HG03575 (cell line): ENCODE data around the gene DPY19L1.
"Not testable (repeated sequence)": the region's sequence is repeated elsewhere in the genome, so short reads cannot be mapped to it uniquely, and the experiment has no call there.

Experiments used
- ATAC-seq: cut with Tn5 transposase; IDR thresholded peaks from one replicate; pipeline ENCODE4 v1.9.1; 2021; ENCODE audit not compliant: unreplicated experiment, insufficient number of reproducible peaks, low FRiP score; ENCODE audit errors: extremely low read depth

DPY19L1 gene

GRCh38 chr7:35037211-35037525, at the start of gene DPY19L1:
TSS of gene DPY19L1 (minus strand) at chr7:35037485. CDS start at chr7:35037394, 91 bp downstream.
- no peak for ATAC-seq

GRCh38 chr7:35079517-35079916, 42.2 kb upstream of the DPY19L1 start:
- ATAC-seq, result not testable (repeated sequence)

- not testable (repeated sequence) for ATAC-seq
Measured at GRCh38 chr7:35074008-35074407, 36.7 kb upstream of the DPY19L1 start.

- ATAC-seq, result not testable (repeated sequence)
Measured at GRCh38 chr7:35072950-35073827, 35.9 kb upstream of the DPY19L1 start.

GRCh38 chr7:35069084-35069483, 31.8 kb upstream of the DPY19L1 start:
- not testable (repeated sequence) for ATAC-seq

- ATAC-seq, result not testable (repeated sequence)
Measured at GRCh38 chr7:35065382-35065781, 28.1 kb upstream of the DPY19L1 start.

GRCh38 chr7:35058571-35058970, 21.3 kb upstream of the DPY19L1 start:
- not testable (repeated sequence) for ATAC-seq

GRCh38 chr7:35057505-35058451, 20.5 kb upstream of the DPY19L1 start:
- not testable (repeated sequence) for ATAC-seq

GRCh38 chr7:35055733-35056132, 18.4 kb upstream of the DPY19L1 start:
- not testable (repeated sequence) for ATAC-seq

GRCh38 chr7:35053488-35054175, 16.3 kb upstream of the DPY19L1 start:
- ATAC-seq, result not testable (repeated sequence)

- not testable (repeated sequence) for ATAC-seq
Measured at GRCh38 chr7:35048390-35048789, 11.1 kb upstream of the DPY19L1 start.

- not testable (repeated sequence) for ATAC-seq
Measured at GRCh38 chr7:35047912-35048305, 10.6 kb upstream of the DPY19L1 start.

- not testable (repeated sequence) for ATAC-seq
Measured at GRCh38 chr7:35047263-35047911, 10.1 kb upstream of the DPY19L1 start.

- not testable (repeated sequence) for ATAC-seq
Measured at GRCh38 chr7:35043301-35043700, 6.0 kb upstream of the DPY19L1 start.

- no peak for ATAC-seq
Measured at GRCh38 chr7:35040906-35041305, 3.6 kb upstream of the DPY19L1 start.

GRCh38 chr7:35039343-35039742, 2.1 kb upstream of the DPY19L1 start:
- ATAC-seq, result no peak

GRCh38 chr7:35038354-35038753, 1.1 kb upstream of the DPY19L1 start:
- no peak for ATAC-seq

- ATAC-seq, result peak; percentile 42
Measured at GRCh38 chr7:35037526-35038341, 449 bp upstream of the DPY19L1 start.
